Right ventricle myocardium inferior (tissue), 1 donor: ENCODE measurements around the gene TGM6. TPM values are rescaled to one million over a fixed set of nuclear protein-coding genes. Genes with fewer than 3 reads are reported as not detected.

Experiments used
- ATAC-seq: fragments of 200-7000 bp; cut with Tn5 transposase; one replicate; pipeline ENCODE4 v1.9.1; 2020; ENCODE audit warnings: mild to moderate bottlenecking, moderate library complexity
- DNase-seq: peaks from one replicate; pipeline ENCODE4 v3.0.0; 2021; ENCODE audit errors: missing footprints
- intact Hi-C: fragments of 100-400 bp; cut with DNase I; formaldehyde crosslinking; loops from one replicate; pipeline ENCODE4 v1.11.0; 2022
- total RNA-seq: library from RNA; stranded (reverse); fragmentation: NEBNext Ultra II Directional; extraction: Animal tissue kit (Norgen Biotek cat#: 25700); gene quantifications from one replicate; pipeline ENCODE4 v1.2.1, GENCODE V29; 2021
- donor health status: DM: no; HTN: yes; CAD: no; lungs with severe emphysema.

TGM6 gene
- total RNA-seq, 1 donor from 2014 or later, result not detected

DNA sequence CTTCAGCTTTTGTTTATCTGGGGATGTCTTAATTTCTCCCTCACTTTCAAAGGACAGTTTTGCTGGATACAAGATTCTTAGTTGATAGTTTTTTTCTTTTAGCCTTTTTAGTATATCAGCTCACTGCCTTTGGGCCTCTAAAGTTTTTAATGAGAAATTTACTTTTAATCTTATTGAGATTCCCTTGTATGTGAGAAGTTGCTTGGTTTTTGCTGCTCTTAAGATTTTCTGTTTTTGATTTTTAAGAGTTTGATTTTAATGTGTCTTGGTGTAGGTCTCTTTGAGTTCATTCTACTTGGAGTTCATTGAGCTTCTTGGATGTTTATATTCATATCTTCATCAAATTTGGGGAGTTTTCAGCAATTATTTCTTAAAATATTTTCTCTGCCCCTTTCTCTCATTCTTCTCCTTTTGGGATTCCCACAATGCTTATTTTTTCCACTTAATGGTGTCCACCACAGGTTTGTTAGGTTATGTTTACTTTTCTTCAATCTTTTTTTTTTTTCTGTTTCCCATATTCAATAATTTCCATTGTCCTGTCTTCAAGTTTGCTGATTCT is 19.6 kb upstream of the TGM6 start:
- intact Hi-C loops, result no loop called here
- ATAC-seq (no peak), DNase-seq (no peak)

DNA sequence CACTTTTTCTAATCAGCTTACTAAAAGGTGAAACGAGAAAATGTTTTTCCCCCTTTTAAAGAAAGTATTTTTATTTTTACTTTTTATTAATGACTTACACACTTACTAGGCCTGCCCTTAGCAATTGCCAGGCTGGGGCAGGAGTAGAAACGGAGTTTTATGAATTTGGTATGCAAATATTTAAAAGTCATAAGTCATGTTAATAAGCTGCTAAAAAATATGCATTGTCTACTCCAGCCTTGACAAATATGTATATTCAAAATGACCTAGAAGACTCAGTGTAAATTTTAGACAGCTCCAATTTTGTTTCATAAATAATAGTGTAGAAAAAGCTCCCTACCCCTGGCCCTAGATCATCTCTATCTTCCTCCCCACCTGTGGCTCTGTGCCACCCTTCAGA is 17.5 kb upstream of the TGM6 start:
- intact Hi-C loops, result no loop called here
- DNase-seq (no peak), ATAC-seq (no peak)

DNA sequence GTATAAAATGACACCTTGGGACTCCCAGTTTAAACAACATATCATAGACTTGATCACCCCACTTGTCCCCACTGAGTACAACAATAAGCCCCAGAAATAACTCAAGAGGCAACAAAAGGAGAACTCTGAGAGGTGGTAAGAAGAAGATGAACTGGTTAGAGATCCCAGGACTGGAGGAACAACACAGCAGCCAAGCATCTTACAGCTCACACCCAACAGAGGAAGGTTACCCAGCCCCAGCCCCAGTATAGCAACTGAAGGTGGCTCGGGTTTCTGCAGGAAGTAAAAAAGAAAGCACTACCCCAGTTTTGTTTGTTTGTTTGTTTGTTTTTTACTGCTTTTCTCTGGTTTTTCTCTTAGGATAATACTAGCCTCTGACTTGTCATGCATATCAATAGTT is 17.1 kb upstream of the TGM6 start:
- intact Hi-C loops, result no loop called here
- no peak for DNase-seq
- no peak for ATAC-seq

DNA sequence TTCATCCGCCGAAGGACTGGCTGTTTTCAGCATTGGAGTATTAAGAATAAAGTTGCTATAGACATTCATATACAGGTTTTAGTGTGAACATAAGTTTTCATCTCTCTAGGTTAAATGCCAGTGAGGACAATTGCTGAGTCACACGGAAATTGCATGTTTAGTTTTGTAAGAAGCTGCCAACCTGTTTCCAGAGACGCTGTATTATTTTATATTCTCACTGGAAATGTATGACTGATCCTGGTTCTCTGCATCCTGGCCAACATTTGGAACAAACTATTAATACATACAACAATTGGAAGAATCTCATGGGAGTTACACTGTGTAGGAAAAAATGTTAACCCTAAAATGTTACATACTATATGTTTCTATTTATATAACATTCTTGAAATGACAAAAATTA is 16.7 kb upstream of the TGM6 start:
- DNase-seq (no peak), ATAC-seq (no peak)
- intact Hi-C loops, result no loop called here

DNA sequence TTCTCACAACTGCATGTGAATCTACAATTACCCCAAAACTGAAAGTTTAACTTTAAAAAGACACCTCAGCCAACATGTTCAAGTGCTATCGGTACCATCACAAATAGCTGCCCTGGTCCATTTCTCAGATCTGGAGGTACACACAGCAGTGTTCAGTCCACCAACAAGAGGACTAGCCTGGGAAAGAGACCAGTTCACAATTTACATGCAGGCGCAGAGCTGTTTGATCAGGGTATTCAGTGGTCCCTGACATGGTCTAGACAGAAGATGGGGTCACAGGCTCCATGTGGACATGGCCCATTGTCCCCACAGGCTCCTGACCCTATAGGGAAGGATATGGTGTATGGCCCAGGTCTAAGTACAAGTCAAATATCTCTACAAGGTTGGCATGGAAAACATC is 15.6 kb upstream of the TGM6 start:
- DNase-seq, result no peak
- no peak for ATAC-seq
- intact Hi-C loops, result no loop called here

DNA sequence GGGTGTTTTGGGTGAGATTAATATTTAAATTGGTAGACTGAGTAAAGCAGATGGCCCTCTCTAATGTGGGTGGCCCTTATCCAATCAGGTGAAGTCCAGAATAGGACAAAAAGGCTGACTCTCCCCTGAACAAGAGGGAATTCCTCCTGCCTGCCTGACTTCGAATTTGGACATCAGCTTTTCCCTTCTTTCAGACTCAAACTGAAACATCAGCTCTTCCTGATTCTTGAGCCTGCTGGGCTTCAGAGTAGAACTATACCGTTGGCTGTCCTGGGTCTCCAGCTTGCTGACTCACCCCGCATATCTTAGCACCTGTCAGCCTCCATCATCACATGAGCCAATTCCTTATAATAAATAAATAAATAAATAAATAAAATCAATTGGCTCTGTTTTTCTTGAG is 15.0 kb upstream of the TGM6 start:
- intact Hi-C loops, result no loop called here
- no peak for DNase-seq
- ATAC-seq, result no peak

DNA sequence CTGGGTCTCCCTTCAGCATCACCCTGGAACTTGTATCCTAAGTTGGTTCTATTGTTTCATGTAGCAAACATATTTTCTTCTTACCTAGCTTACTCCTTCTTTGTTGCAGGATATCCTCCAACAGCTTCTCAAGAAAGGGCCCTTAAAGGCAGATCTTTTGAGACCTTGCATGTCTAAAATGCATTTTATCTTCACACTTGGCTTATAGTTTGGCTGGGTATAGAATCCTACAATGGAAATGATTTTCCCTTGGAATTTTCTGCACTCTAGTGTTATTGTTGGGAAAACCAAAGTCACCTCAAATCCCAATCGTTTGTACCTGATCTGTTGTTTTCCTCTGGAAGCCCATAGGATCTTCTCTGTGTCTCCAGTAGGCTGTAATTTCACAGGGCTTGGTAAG is 12.1 kb upstream of the TGM6 start:
- intact Hi-C loops, result no loop called here
- no peak for ATAC-seq

DNA sequence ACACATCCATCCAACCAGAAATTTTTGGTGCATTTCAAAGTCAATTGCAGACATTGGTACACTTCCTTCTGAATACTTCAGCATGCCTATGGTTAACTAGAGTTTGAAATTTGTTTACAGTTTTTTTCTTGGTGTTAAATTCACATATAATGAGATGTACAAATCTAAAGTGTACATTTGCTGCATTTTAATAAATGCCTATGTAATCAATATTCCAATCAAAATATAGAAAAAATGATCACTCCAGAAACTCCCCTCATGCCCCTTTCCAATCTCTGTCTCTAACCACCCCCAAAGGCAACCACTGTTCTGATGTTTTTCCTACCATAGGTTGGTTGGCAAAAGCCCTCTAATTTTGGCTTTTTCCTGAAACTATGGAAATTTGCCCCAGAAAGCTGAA is 7.6 kb upstream of the TGM6 start:
- DNase-seq (no peak), ATAC-seq (no peak)
- intact Hi-C loops, result no loop called here

More for the DNA sequence above, 12.1 kb upstream of the TGM6 start:
- no peak for DNase-seq

DNA sequence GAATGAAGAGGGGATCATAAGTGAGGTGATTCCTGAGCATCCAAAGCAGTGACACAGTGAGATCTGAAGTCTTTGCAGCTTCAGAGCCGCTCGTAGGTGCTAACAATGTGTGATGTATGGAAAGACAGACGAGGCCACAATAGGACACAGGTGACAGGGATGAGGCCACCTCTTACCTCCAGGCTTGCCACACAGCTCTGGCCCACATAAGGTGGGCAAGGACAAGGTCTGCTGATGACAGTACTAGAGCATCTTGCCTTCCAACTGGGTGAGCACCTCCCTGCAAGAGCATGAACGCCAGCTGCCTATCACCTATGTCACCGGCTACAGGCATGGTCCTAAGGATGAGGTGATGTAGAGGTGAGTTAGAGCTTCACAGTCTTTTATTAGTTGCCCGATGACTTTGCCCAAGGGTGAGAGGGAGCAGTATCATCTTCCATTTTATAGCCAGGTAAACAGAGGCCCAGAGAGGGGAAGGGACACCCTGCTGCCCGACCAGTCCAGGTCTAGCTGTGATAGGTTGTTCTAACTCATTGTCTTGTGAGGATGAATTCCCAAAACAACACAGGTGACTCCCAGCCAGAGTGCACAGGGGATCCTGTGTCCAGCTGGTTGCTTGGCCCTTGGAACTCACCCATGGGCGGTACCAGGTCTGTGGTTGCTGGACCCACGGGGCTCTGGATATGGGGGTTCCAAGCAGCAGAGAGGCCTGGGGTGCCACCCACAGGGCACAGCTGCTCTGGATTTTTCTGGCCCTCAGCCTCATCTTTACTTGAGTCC is 6.2 kb upstream of the TGM6 start:
- ATAC-seq, result no peak
- intact Hi-C loops, result no loop called here
- DNase-seq, result no peak

DNA sequence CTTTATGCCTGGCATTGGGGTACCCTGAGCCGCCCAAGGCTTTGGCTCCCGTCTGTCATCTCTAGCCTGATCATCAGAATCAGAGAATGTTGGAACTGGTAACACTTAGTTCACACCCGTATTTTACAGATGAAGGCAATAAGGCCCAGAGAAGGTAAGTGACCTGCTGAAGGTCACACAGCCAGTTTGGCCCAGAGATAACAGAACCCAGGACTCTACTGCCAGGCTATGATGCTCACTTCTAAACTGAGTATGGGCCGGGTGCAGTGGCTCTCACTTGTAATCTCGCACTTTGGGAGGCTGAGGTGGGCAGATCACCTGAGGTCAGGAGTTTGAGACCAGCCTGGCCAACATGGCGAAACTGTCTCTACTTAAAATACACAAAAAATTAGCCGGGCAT is 1.8 kb upstream of the TGM6 start:
- DNase-seq, result no peak
- intact Hi-C loops, result no loop called here
- ATAC-seq, result no peak

DNA sequence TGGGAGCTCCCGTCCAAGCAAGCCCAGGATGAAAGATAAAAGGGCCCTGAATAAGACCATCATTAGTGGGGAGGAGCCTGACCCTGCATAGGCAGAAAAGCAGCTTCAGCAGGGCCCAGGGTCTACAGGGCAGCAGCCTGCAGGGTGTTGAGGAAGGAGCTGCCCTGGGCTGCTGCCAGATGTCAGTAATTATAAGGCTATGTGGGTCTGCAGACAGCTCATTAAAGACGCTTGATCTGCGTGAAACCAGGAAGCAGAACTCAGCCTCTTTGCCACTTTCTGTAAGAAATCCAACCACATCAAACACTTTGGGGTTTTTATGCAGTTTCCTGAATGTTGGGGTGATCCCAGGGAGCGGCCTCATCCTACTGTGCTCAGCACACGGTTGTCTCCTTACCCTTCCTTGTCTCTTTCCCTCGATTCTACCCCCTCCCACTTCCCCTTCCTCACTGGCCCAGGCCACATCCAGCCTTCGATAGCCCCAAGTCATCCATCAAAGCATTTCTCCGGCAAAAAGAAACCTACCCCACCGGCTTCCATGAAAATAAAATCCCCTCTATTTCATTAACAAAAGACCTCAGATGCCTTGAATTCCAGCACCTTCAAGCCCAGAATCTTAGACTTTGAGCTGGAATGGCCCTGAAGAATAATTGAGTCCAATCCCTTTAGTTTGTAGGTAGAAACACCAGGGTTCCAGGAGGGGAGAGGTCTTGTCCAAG is 1.0 kb upstream of the TGM6 start:
- DNase-seq (no peak), ATAC-seq (no peak)
- intact Hi-C loops, result no loop called here

DNA sequence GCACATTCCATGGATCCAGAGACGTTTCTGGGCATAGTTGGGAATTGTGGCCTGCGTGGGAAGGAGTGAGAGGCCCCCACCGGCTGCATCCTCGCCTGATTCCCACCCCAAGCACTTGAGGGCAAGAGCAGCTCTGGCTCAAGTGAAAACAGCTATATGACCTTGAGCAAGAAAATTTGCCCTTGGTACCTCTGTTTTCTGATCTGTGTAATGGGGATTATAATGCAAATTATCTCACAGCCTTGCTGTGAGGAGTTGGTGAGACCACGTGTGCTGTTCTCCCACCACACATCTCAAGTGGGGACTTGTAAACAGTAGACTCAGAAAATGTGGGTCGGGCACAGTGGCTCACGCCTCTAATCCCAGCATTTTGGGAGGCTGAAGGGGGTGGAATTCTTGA is 602 bp downstream of the TGM6 start:
- no peak for ATAC-seq

DNA sequence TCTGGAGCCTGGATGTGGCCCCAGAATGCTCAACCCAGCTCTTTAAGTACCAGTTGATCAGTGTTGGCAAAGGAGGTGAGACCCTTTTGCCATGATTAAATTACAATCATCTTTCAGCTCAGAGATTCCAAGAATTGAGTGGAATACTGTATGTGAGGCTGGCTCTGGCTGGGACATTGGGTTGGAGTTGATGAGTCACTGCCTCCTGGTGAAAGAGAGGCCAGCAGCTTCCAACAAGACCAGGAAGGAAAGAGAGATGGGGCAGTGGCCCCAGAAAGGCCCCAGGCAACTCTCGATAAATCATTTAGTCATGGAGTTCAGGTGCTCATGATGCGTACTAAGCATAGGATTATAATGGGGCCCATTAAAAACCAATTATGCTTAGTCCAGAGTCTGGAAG is 2.1 kb downstream of the TGM6 start:
- DNase-seq (no peak), ATAC-seq (no peak)
- intact Hi-C loops, result no loop called here

More for the DNA sequence above, 602 bp downstream of the TGM6 start:
- intact Hi-C loops, result no loop called here
- DNase-seq, result no peak

DNA sequence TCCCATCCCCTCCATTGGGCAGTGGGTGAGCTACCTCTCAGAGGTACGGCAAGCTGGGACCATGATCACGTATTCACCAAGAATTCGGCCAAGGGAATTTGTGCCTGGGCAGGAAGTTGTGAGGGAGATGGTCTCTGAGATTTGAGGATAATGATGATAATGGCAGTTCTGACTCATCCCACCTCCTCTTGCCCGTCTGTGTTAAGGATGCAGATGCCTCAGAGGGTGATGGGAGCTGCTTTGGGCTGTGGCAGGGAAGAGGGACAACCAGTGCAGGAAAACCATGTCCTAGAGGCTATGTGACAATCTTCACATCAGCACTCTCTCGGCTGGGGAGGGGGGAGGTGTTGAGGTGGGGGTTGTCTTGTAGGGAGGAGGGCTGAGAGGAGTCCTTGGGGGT is 4.3 kb downstream of the TGM6 start:
- ATAC-seq (no peak), DNase-seq (no peak)
- intact Hi-C loops, result no loop called here

DNA sequence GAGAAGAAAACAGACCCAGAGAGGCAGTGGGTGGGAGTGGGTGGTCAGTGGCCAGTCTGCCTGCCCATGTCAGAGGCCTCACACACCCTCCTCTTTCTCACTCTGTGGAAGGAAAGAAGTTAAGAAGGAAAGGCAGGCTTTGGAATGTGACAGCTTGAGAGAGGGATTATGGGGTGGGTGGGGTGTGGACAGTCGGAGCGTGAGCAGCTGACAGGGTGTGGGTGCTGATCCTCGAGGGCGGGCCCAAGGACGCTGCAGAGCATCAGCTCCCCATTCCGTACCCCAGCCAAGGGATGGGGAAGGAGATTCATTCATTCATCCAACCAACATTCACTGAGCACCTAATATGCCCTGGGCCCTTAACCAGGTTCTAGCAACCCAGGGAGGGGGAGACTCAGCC is 4.8 kb downstream of the TGM6 start:
- ATAC-seq (no peak), DNase-seq (no peak)
- intact Hi-C loops, result no loop called here

DNA sequence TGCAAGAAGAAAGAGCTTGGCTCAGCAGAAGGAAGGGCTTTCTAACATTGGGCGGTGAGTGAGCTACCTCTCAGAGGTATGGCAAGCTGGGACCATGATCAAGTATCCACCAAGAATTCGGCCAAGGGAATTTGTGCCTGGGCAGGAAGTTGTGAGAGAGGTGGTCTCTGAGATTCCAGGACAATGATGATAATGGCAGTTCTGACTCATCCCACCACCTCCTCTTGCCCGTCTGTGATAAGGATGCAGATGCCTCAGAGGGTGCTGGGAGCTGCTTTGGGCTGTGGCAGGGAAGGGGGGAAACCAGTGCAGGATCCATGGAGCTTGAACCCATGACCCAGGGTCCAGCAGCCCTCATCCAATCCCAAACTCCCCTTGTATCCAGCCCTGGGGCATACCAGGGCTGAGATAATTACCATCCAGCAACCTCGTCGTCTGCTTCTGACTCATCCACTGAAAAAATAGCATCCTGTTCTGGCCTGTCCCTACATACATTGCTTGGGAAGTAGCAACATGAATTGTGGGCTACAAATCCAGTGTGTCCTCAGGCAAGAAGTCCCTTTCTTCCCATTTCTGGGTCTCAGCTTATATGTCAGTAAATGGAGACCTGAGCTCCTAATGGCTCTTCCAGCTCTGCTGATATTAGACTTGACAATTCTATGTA is 5.9 kb downstream of the TGM6 start:
- ATAC-seq (no peak), DNase-seq (no peak)
- intact Hi-C loops, result no loop called here

DNA sequence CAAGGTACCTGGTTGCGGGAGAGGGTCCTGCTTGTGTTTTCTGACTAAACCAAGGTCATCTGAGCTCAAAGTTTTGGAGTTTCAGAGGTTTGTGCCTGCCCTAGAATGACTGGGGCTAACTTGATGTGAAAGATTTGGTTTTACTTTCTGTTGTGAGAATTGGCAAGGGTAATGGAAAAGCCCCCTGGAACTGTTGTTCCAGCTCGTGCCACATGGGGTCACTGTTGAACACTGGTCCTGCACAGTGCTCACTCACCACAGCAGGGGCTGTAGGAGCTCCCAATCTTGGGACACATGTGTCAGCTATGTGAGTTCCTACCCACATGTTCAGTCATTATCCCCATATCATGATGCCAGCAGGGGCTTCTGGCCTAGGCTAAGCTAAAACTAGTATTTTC is 6.5 kb downstream of the TGM6 start:
- intact Hi-C loops, result no loop called here
- no peak for DNase-seq
- no peak for ATAC-seq

DNA sequence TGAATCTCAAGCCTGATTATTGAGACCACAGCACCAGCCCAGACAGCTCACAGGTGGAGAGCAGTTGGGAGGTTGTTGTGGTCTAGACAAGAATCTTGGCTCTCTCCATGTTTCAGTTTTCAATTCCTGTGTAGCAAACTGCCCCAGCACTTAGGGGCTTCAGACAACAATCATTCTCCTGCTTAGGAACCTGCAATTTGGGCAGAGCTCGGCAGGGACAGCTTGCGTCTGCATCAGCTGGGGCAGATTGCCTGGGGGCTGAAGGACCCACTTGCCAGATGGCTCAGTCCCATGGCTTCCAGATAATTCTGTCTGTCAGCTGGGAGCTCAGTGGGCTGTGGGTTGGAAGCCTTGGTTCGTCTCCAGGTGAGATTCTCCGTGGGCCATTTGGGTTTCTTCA is 6.9 kb downstream of the TGM6 start:
- DNase-seq (no peak), ATAC-seq (no peak)
- intact Hi-C loops, result no loop called here

DNA sequence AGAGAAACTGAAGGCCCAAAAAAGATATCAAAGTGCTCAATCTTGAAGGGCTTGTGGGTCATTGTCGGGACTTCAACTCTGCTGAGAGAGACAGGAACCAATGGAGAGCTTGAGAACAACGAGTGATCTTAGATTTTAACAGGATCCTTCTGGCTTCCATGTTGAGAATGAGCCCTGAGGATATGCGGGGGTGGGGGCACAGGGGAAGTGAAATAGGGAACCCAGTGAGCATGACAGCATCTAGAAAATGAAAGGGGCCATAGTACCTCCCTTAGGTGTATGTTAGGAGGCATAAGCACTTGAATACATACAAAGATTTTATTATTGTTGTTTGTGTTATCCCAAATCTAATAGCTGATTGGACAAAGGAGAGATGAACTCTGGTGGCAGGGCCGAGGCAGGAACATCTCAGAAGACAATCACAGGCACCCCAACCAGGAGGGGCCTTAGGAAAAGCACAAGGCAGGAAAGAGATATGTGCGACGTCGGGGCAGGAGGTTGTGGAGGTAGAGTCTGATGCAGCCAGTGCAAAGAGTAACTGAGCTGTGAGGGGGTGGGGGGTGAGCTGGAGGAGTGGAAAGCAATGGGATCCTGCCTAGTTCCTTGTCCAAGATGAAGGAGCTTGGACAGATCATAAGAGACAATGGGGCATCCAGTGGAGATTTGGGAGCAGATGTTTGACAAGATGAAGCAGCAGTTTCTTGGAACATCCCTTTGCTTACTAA is 10.4 kb downstream of the TGM6 start:
- DNase-seq (no peak), ATAC-seq (no peak)
- intact Hi-C loops, result no loop called here
